A549 treated with GW870086 at 1 μM for 4 hours (cell line): ENCODE results near the gene ATP6V1G1. TPM values are rescaled to one million over a fixed set of nuclear protein-coding genes. Genes with fewer than 3 reads are reported as not detected.

Experiments used
- total RNA-seq: library from RNA; stranded (reverse); fragments of 200-300 nt; extraction: Qiagen RNA extraction; gene quantifications from 5 replicates; pipeline ENCODE4 v1.2.3, GENCODE V29; 2022; ENCODE audit warnings: low read depth

Gene ATP6V1G1, protein sequence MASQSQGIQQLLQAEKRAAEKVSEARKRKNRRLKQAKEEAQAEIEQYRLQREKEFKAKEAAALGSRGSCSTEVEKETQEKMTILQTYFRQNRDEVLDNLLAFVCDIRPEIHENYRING
- 113 to 150 TPM (median 121 TPM) in 5 replicates for total RNA-seq

DNA sequence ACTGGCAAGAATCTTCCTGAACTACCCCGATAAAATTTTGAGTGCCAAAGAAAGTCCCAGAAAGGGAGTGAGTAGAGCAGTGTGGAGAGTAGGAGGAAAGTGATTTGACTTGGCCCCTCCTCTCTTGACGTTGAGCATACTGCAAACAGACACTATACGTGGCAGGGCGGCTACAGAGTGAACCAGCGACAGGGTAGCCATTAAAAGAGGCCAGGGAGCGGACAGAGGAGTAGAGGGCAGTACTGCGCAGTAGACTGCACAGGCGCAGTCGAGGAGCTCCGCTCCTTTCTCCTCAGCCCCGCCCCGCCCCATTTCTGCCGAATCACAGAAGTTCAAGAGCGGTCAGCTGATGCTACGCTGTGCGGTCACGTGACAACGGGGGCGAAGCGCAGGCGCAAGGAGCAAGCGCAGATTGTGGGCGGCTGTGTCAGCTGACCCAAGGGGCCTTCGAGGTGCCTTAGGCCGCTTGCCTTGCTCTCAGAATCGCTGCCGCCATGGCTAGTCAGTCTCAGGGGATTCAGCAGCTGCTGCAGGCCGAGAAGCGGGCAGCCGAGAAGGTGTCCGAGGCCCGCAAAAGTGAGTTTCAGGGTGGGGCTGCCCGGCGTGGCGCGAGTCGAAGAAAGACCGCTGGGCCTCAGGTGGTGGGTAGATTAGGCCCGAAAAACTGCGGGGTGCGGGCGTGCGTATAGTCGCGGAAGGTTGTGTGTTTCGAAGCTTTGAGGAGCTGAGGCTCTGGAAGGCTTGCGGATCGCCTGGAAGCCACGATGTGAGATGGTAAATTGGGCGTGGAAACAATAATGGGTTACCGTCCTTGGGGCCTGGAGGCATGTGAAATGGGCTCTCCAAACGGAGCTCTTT is at the start of gene ATP6V1G1:
ATP6V1G1 (plus strand) TSS at position 425 of the 858 bp plus-strand sequence; CDS start at position 495, 70 bp downstream.

Other genes with a start within 250 kb of the ATP6V1G1 start
- gene AKNA, start 199.8 kb upstream of the ATP6V1G1 start, total RNA-seq, result 3.1 to 4.5 TPM (median 3.9 TPM) in 5 replicates
- gene WHRN, start 82.3 kb upstream of the ATP6V1G1 start, total RNA-seq, result 4.4 to 7.5 TPM (median 6.8 TPM) in 5 replicates
- 10.3 to 13.6 TPM (median 10.9 TPM) in 5 replicates for gene TMEM268, start 23.5 kb downstream of the ATP6V1G1 start, total RNA-seq
- gene TEX53, start 70.0 kb downstream of the ATP6V1G1 start, total RNA-seq, result not detected in 5 replicates
- gene TEX48, start 94.4 kb downstream of the ATP6V1G1 start, total RNA-seq, result not detected in 5 replicates
- 0.13 to 0.17 TPM (median 0.15 TPM) in 5 replicates for gene TNFSF15, start 218.3 kb downstream of the ATP6V1G1 start, total RNA-seq